Stimulated activated CD4-positive, alpha-beta T cell treated with anti-CD3 and anti-CD28 coated beads, Interleukin-4, amount 100 ng/mL, for 48 hours (primary cell): ENCODE measurements around the gene ZIC4.

Experiments
- DNase-seq, 2 donors: peaks; one replicate each; pipeline ENCODE4 v3.0.0-alpha.2; 2020; ENCODE audit warnings: low read depth in 2 of 2

The ZIC4 gene

DNA sequence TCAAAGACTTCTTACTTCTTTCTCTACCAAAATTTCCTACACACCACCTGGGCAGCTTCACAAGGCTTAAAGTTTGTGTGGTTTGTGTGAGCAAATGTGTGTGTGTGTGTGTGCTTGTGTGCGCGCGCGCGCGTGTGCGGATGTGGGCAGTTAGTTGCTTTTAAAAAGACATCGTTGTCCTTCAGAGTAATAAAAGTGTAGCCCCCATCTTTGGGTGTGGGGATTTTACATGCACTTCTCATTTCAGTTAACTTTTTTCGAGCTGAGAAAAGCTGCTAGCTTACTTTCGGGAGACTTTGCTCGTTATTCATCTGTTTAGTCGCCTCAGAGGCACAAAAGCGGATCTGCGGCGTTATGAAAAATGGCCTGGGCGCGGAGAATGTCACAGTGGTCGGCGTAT lies 36.0 kb downstream of the ZIC4 start:
- no peak for DNase-seq

DNA sequence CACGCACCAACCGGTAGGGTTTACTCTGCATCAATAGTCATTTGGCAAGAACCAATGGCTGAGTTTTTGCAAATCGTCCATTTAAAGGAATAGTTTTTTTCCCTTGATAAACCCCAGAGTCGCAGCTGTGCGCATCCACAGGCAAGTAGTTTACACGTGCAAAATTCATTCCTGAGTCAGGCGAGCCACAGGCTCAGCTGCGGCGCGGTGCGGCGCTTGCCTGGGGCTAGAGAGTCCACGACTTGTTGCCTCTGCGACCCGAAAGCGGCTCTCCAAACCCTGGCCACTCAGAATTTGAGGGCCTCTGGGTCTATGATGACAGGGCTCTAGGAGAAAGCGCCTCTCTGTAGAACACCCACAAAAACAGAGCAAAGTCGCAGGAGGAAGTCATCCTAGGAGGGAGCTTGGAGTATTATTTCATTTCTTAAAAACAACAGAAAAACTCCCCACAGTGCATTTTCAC lies 36.7 kb downstream of the ZIC4 start:
- DNase-seq, result no peak

- DNase-seq, result no peak
Observed at GRCh38 chr3:147369231-147369630, 37.1 kb downstream of the ZIC4 start.

DNA sequence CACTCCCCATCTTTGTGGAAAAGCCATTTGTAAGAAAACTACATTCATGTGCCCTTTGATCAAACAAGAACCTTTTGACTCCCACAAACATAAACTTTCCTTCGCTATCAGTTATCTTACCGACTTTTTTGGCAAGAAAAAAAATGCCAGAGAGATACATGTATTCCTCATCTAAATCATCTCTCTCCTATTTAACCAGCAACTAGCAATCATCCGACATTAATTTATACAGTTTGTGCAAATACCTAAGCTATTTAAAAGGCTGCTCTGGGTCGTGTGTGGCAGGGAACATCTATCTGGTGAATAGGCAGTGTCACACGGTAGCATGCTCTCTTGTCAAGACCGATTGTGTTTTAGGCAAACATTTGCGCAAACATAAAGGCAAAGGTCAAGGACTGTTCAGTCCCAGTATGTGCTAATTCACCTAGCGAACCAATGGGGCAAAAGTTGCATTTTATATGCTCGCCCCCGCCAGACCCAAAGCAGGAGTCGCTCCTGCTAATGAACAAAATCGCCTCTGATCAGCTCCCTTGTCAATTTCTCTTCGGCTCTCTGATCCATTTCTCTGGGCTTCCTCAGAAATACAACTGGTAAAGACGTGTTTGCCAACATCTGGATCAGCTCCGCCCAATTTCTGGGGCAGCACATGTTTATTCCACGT lies 37.7 kb downstream of the ZIC4 start:
- no peak for DNase-seq

DNA sequence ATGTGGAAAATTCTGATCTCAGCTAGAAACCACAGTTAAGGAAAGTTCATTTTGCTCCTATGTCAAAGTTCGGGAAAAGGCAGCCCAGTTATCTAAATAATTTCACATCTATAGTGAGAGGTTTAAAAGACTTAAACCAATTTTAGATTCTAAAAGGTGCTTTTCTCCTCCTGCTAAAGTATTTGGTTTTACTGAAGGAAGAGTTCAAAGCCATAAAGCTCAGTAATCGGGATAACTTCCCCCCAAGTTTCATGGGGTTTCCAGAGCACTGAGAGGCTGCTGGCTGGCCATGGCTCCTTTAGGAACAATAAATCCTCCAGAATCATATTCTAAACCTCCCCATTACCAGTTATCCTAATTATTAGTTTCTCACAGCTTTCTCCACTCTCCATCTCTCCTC lies 38.2 kb downstream of the ZIC4 start:
- no peak for DNase-seq

- DNase-seq, result no peak
Observed at GRCh38 chr3:147367676-147368075, 38.7 kb downstream of the ZIC4 start.

DNA sequence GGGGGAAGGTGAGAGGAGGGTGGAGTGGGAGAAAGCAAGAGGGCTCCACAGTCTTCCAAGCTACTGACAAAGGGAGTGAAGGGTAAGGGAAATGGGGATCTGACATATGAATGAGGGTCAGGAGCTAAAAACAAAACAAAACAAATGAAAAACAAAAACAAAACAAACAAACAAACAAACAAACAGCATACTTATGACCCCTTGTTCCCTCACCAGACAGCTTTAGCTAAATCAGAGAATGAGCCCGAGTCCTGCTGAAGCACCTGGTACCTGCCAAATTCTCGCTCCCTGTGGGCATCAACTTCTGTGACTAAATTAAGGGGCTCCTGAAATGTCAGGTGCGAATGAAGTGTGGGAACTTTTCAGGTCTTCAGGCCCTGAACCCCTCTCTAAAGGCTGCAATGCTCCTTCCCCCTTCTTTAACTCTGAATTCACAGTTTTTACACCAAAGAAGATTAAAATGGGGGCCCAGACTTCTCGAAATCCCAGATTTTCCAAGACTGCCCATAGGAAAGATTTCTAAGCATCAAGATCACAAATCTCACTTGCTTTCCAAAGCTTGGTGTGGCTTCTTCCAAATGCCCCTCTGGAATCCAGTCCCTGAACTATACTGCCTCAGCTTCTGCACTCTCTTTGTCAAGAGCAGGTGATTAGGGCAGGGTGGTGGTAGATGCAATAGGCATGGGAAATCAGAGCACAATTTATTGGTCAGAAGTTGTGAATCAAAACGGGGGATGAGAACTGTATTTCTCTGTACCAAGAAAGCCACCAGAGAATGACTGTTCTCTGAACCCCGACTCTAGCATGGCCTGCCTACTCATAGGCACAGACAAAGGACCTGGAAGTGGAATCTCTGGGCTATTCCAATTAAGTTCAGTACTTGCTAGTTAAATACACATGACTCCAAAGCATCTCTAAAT lies 40.9 kb downstream of the ZIC4 start:
- no peak for DNase-seq

GRCh38 chr3:147364771-147365170 lies 41.6 kb downstream of the ZIC4 start:
- DNase-seq, result no peak

- peak; percentile 37 to 62 for DNase-seq
Observed at GRCh38 chr3:147361454-147362420, 44.6 kb downstream of the ZIC4 start.

- DNase-seq, result no peak
Observed at GRCh38 chr3:147360646-147361453, 45.5 kb downstream of the ZIC4 start.

DNA sequence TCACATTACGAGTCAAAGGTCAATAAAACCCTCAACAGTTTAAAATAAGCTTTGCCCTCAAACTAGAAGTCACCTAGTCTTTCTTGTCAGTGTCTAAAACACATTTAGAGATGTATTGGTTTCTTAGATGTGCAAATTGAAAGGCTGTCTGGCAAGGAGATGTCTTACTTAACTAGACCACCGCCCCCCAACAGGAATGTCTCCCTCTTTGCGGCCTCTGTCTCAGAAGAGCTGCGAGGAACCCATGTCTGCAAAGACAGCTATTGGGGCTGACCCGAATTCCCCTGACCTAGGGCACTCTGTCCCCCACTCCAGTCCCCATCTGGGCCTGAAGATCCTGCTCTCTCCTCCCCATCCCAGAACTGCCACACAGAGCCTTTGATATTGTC lies 46.3 kb downstream of the ZIC4 start:
- DNase-seq, result no peak

- DNase-seq, result no peak
Observed at GRCh38 chr3:147359177-147360050, 46.9 kb downstream of the ZIC4 start.

DNA sequence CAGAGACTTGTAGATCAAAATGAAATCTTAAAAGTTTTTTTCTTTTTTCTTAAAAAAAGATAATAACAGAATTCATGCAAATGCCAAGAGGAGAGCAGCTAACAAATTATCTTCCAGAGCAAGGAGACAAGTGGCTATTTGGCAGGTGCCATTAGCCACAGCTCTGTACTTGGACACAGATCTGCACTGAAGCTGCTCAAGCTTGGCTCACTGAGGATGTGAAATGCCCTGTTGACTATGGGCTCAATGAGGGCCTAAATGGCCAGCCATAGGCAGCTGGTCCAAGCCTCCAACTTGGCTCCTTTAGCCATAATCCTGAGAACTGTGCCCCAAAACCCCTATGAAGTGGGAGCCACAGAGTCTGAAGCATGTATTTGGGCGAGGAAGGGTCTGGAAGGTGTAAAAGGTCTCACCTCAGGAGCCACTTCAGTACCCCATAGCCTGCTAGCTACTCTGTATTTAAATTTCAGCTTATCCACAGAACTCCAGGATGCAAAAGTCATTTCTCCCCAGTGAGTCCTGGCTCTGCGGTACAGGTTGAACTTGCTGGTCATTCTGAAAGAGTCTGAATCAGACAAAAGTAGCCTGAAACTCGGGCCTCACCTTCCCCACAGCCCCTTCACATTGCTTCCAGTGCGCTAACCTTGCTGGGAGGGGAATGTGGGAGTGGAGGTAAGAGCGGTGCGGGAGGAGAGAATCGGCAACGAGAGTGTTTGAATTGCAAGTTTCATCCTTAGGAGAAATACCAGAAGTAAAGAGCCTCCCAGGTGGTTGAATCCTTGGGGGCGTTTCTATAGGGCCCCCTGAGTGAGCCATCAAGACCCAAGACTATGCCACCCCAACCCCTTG lies 48.0 kb downstream of the ZIC4 start:
- no peak for DNase-seq

GRCh38 chr3:147356909-147357900 lies 49.1 kb downstream of the ZIC4 start:
- no peak for DNase-seq

GRCh38 chr3:147356145-147356908 lies 50.0 kb downstream of the ZIC4 start:
- no peak for DNase-seq

- no peak for DNase-seq
Observed at GRCh38 chr3:147355753-147356090, 50.6 kb downstream of the ZIC4 start.

- DNase-seq, result no peak
Observed at GRCh38 chr3:147355084-147355752, 51.1 kb downstream of the ZIC4 start.
